Fibroblast of pulmonary artery (primary cell): ENCODE results near the gene TEX29.

Source experiments
- DNase-seq: peaks from one replicate; pipeline ENCODE4 v3.0.0-alpha.2; 2010; ENCODE audit warnings: low read depth
- H3K4me3 ChIP-seq: replicated peaks from 2 replicates; pipeline ENCODE4 v1.5.1; 2011; ENCODE audit warnings: low read depth, mild to moderate bottlenecking, control low read depth, low read length, moderate library complexity
- TF ChIP-seq, protein P1 (sequence below): IDR thresholded peaks from 2 replicates; pipeline ENCODE4 v1.5.1; 2011; ENCODE audit warnings: mild to moderate bottlenecking, control low read depth, low read length, inconsistent platforms; ENCODE audit errors: missing control alignments

Gene TEX29

GRCh38 chr13:111283457-111283856, 37.0 kb upstream of the TEX29 start:
- no peak for DNase-seq
- H3K4me3 ChIP-seq: no peak overlapping the region
- TF ChIP-seq, protein P1, sequence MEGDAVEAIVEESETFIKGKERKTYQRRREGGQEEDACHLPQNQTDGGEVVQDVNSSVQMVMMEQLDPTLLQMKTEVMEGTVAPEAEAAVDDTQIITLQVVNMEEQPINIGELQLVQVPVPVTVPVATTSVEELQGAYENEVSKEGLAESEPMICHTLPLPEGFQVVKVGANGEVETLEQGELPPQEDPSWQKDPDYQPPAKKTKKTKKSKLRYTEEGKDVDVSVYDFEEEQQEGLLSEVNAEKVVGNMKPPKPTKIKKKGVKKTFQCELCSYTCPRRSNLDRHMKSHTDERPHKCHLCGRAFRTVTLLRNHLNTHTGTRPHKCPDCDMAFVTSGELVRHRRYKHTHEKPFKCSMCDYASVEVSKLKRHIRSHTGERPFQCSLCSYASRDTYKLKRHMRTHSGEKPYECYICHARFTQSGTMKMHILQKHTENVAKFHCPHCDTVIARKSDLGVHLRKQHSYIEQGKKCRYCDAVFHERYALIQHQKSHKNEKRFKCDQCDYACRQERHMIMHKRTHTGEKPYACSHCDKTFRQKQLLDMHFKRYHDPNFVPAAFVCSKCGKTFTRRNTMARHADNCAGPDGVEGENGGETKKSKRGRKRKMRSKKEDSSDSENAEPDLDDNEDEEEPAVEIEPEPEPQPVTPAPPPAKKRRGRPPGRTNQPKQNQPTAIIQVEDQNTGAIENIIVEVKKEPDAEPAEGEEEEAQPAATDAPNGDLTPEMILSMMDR: no peak

DNA sequence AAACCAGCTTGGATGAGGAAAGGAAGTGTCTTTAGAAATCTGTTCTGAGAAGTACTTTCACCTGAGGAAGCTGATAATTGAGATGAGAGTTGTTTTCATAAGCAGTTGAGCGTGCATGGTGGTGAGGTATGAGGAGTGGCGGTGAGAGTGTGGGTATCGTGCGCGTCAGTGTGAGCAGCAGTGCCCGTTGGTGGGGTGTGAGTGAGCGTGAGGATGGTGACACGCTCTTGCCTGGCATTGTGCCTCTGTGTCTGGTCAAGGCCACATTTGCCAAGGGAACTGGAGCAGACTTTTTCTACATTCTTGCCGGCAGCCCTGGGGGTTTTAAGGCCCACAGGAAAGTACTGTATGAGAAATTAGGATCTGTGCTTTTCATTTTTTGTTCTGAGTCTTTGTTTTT, 36.5 kb upstream of the TEX29 start:
- DNase-seq: no peak
- no peak overlapping the region for H3K4me3 ChIP-seq
- TF ChIP-seq, protein P1: no peak

DNA sequence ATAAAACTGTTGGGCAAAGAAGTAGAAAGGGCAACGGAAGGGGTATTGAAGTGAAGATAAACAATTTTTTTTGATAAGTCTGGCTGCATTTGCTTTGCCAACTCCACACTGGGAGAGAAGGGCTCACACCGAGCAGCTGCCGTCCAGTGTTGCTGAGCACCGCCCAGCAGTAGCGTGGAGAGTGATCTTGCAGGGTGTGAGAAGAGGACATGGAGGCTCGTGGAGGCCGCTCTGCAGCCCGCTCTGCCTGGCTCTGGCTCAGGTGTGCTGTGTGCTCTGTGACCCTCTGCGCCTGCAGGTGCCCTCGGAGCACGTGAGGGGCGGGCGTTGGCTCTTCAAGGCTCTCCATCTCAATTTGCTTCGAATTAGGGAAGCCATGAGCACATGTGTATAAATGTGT, 35.9 kb upstream of the TEX29 start:
- H3K4me3 ChIP-seq: no peak overlapping the region
- TF ChIP-seq, protein P1: no peak
- no peak for DNase-seq

DNA sequence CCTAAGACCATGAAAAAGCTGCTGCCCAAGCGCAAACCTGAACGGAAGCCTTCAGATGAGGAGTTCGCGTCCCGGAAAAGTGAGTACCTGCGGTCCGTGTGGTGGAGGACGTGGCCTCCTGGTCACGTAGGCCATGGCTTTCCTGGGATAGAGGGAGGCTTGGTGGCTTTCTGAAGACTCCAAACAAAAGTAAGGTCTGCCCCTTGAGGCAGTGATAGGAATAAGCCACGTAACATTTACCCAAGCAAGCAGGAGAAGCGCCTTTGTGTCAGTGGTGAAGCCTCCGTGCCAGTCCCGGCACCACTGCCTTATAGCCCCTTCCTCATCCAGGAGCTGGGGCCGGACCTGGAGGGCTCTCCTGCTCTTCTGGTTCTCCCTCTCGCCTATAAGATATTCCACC, 34.3 kb upstream of the TEX29 start:
- H3K4me3 ChIP-seq: no peak overlapping the region
- no peak for DNase-seq
- TF ChIP-seq, protein P1: no peak

GRCh38 chr13:111286749-111287148, 33.7 kb upstream of the TEX29 start:
- no peak for DNase-seq
- H3K4me3 ChIP-seq: no peak overlapping the region
- TF ChIP-seq, protein P1: no peak

GRCh38 chr13:111287201-111287600, 33.2 kb upstream of the TEX29 start:
- no peak for DNase-seq
- no peak overlapping the region for H3K4me3 ChIP-seq
- TF ChIP-seq, protein P1: no peak

DNA sequence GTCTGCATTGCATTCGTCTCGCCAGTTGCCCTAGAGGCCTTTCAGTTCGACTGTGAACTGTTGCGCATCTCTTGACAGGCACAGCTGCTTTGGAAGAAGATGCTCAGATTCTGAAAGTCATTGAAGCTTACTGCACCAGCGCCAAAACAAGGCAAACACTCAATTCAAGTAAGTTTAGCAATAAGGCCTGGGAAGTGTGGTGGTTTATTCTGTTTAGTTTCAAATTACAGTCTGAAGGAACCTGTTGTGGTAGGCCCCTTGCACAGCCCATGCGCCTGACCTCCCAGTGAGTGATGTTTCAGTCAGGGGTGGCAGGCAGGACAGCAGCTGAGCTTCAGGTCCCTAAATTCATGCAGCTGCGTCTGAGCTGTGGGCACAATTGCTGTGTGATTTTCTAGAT, 32.2 kb upstream of the TEX29 start:
- DNase-seq: no peak
- TF ChIP-seq, protein P1: no peak
- no peak overlapping the region for H3K4me3 ChIP-seq
